HG02870 (cell line): ENCODE measurements around the gene LRRTM3.

Experiments
- ATAC-seq: cut with Tn5 transposase; IDR thresholded peaks from one replicate; pipeline ENCODE4 v1.9.1; 2021; ENCODE audit warnings: mild to moderate bottlenecking, moderate library complexity; ENCODE audit not compliant: unreplicated experiment

Gene LRRTM3

GRCh38 chr10:67015225-67015624, 89.4 kb downstream of the LRRTM3 start:
- ATAC-seq = no peak

- ATAC-seq = no peak
Measured at GRCh38 chr10:67017218-67017617, 91.4 kb downstream of the LRRTM3 start.

DNA sequence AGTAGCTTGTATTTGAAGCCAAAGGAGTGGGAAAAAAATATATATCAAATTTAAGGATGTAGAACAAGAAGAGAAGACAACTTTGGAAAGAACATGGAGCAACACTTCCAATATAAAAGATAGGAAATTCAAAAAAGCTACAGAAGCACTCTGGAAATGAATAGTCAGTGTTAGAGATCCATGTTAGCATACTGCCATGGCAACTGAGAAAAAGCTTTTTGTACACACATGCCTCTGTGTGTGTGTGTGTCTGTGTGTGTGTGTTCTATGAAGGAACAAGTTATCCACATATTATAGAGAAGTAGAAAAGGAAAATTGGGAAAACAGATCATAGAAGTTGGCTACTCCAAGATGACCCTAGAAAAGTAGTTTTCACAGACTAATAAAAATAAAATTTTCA, 96.3 kb downstream of the LRRTM3 start:
- ATAC-seq = no peak

- ATAC-seq = no peak
Measured at GRCh38 chr10:67033878-67034277, 108.0 kb downstream of the LRRTM3 start.

DNA sequence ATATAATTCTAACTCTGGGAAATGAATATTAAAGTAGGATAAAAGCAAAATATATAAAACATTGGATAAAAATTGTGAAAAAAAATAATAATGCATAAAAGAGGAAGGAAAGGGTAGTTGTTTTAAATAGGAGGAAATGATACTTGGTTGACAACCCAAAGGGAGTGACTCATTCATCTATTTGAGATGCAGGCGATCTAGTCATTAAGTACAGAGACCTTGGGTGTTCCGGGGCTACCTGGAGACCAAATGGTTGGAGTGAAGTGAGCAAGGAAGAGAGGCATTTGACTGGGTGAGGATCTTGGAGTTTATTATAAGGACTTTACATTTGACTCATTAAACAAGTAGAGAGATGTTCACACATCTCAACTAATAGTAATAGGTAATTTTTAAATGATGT, 111.0 kb downstream of the LRRTM3 start:
- ATAC-seq = no peak

GRCh38 chr10:67043041-67043440, 117.2 kb downstream of the LRRTM3 start:
- no peak for ATAC-seq

- no peak for ATAC-seq
Measured at GRCh38 chr10:67045404-67045803, 119.6 kb downstream of the LRRTM3 start.

GRCh38 chr10:67046507-67046906, 120.7 kb downstream of the LRRTM3 start:
- no peak for ATAC-seq

DNA sequence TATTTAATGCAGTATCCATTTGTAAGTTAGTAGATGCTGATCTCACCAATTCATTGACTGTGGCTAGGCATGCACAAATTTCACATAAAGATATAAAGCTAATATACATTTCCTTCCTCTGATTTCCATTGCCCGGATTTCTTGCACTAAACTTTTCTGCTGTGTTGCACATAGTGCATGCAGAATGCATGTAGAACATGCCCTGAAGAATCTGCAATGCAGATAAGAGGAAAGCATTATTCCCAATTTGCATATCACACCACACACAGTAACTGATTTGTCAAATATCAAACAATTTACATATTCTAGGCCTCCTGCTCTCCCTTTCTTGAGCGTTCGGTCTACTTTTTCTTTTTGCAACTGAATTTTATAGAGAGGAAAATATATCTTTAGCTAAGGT, 124.2 kb downstream of the LRRTM3 start:
- ATAC-seq = no peak

DNA sequence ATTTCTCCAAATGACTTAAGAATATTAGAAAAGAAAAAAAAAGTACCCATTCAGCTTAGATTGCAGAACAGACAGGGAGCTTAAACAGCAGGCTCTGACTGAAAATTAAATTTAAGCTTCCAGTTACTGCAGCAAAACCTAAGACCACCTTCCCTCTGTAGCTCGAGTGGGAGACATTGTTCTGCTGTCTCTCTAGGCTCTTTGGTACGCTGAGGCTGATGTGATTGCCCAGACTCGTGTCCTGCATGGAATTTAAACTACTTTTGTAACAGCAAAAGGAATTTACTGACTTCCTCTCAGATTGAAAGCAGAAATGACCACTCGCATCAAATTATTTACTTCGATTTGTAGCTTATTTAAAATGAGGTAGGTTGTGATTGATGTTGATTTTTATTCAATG, 124.6 kb downstream of the LRRTM3 start:
- ATAC-seq = no peak

DNA sequence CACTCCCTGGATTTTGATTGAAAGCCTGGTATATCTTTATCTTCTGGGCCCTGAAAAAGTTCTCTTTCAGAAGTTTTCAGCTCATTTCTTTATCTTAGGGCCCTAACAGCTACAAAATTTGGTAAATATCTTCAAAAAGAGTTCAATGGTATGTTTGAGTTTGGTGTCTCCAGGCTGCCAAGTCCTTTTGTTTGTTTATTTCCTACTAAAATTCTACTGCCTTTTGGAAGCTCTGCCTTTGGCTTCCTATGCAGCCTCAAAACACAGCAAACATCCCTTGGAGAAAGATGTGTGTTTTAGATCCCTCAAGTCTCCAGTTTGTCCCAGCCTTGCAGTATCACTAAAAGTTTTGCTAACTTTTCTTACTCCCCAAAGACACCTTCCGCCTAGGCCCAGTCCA, 146.8 kb downstream of the LRRTM3 start:
- no peak for ATAC-seq

DNA sequence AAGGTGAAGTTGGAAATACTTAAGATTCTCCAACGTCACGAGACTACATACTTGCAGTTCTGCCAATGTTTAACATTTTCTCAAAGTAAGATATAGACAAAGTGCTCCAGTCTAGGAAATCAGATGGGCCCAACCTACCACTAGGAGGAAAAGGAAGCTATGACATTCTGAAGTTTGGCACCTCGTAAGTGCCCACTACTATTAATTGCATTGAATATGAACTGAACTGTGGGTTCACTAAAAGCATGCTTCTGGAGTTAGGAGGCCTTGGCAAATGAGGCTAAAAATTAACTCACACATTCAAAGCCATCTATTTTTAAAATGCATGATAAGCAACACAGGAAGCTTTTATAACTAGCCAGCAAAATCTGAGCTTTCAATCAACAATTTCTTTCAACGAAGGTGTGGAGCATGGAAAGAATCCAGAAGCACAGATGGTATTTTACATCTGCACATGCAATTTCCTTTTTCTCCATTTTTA, 149.7 kb downstream of the LRRTM3 start:
- no peak for ATAC-seq

GRCh38 chr10:67076144-67076543, 150.3 kb downstream of the LRRTM3 start:
- no peak for ATAC-seq

- no peak for ATAC-seq
Measured at GRCh38 chr10:67077376-67077775, 151.5 kb downstream of the LRRTM3 start.

DNA sequence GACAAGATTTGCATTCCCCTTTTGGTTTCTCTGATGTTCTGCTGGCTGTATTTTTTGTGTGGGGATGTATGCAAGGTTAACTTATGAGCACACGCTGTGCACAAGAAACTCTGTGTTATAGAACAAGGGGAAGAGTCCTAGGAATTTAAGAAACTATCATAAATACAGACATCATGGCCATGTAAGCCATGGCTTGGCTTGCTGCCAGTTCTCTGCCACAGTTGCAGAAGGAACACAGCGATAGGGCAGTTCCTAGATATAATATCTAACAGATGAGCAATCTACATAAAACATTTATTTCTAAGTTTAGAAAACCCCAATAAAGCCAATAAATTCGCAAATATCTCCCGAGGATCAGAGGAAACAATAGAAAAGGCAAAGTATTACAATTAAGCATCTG, 153.3 kb downstream of the LRRTM3 start:
- no peak for ATAC-seq

- ATAC-seq = no peak
Measured at GRCh38 chr10:67086327-67087134, 160.7 kb downstream of the LRRTM3 start.

DNA sequence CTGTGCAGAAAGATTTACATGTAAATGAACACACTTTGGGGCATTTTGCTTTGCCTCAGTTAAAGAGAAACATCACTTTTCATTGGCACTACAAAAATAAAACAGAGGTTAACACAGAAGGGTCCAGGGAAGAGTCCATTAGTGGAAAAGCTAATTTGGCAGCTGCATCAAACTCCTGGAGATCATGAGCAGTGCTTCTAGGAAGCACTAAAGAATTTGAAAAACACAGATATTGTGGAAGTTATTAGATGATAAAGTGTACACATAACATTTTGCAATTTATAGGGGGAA, 161.2 kb downstream of the LRRTM3 start:
- ATAC-seq = no peak

GRCh38 chr10:67088036-67088435, 162.2 kb downstream of the LRRTM3 start:
- ATAC-seq = no peak

- ATAC-seq = no peak
Measured at GRCh38 chr10:67095531-67095930, 169.7 kb downstream of the LRRTM3 start.

DNA sequence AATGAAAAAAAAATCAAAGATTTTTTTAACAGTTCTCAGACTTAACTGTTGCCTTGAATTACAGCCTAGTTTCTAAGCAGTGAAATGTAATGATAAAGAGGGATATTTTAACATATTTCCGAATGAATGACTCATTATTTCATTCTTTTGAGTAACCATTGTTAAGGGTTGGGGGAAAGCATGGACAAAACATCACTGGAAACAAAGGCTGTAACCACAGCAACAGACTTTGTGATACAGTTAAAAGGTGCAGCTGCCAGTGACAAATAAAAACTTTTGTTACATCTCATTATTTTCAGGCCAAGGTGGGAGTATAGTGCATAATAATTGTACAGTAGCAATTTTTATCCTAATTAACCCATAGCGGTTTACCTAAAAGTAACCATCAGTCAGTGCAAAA, 172.6 kb downstream of the LRRTM3 start:
- ATAC-seq = no peak

DNA sequence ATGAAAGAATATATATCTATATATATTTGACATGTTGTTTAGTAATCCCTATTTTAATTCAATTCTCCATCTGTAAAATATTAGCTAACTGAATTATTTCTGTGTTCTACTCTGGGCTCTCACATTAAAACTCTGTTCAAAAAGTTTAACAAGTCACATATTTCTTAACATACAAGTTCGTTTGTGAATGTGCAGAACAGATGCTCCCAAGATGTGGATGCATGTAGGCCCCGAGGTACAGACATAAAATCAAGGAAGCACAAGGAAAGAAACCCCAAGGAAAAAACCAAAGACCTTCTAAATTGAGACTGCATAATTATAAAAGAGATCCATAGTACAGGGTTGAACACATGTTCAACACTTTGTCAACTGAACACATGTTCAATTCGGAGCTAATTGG, 175.1 kb downstream of the LRRTM3 start:
- no peak for ATAC-seq

GRCh38 chr10:67107670-67108069, 181.8 kb downstream of the LRRTM3 start:
- ATAC-seq = no peak

DNA sequence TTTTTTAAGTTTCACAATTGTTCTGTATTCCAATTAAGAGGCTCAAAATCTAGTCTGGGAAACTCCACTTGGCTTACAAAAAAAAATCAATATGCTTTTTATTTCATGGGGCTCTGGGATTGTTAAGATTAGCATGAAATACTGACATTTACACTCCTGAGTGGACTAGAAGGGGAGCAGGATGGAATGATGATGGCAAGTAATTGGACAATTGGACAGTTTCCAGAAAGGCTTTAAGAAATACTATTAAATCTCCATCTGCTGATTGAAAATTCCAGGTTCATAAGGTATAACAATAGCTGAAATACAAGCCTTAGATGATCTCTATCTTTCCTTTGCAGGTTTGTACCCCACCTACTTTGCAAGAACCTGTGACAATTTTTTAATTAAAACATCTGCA, 184.4 kb downstream of the LRRTM3 start:
- no peak for ATAC-seq
